Epithelial cell of proximal tubule (primary cell): ENCODE measurements around the gene MSLN. TPM values are rescaled to one million over a fixed set of nuclear protein-coding genes. Genes with fewer than 3 reads are reported as not detected.
"Not testable (repeated sequence)": the region's sequence is repeated elsewhere in the genome, so short reads cannot be mapped to it uniquely, and the experiment has no call there.

Experiments used
- DNase-seq: peaks from one replicate; pipeline ENCODE4 v3.0.0-alpha.2; 2011; ENCODE audit warnings: low read depth
- H3K4me3 ChIP-seq: 2 replicates; pipeline ENCODE4 v1.5.1; 2011; ENCODE audit warnings: low read depth, mild to moderate bottlenecking, low read length
- total RNA-seq: library from RNA; depleted of rRNA; stranded (reverse); fragments of >200 nt; gene quantifications from 2 replicates; pipeline ENCODE4 v1.2.3, GENCODE V29; 2015
- TF ChIP-seq, protein P1 (sequence below): conservative IDR thresholded peaks from 2 replicates; pipeline ENCODE4 v1.5.1; 2012; ENCODE audit warnings: low read depth, mild to moderate bottlenecking, low read length

MSLN gene
- total RNA-seq, 1 donor from 2014 or later = 29.7 TPM

DNA sequence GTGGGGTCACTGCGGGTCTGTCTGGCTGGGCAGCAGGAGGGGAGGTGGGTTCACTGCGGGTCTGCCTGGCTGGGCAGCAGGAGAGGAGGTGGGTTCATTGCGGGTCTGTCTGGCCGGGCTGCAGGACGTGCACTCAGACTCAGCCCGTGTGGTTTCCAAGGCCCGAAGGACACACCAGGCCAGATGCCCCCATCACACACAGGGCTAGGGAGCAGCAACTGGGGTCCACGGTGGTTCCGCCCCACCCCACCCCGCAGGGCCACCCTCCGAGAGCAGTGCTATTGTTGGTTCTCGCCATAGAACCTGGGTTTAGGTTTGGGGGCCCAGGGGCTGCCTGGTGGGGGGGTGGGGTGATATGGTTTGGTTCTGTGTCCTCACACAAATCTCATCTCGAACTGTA, 13.9 kb upstream of the MSLN start:
- H3K4me3 ChIP-seq = no peak overlapping the region
- TF ChIP-seq, protein P1, sequence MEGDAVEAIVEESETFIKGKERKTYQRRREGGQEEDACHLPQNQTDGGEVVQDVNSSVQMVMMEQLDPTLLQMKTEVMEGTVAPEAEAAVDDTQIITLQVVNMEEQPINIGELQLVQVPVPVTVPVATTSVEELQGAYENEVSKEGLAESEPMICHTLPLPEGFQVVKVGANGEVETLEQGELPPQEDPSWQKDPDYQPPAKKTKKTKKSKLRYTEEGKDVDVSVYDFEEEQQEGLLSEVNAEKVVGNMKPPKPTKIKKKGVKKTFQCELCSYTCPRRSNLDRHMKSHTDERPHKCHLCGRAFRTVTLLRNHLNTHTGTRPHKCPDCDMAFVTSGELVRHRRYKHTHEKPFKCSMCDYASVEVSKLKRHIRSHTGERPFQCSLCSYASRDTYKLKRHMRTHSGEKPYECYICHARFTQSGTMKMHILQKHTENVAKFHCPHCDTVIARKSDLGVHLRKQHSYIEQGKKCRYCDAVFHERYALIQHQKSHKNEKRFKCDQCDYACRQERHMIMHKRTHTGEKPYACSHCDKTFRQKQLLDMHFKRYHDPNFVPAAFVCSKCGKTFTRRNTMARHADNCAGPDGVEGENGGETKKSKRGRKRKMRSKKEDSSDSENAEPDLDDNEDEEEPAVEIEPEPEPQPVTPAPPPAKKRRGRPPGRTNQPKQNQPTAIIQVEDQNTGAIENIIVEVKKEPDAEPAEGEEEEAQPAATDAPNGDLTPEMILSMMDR = no peak
- no peak for DNase-seq

DNA sequence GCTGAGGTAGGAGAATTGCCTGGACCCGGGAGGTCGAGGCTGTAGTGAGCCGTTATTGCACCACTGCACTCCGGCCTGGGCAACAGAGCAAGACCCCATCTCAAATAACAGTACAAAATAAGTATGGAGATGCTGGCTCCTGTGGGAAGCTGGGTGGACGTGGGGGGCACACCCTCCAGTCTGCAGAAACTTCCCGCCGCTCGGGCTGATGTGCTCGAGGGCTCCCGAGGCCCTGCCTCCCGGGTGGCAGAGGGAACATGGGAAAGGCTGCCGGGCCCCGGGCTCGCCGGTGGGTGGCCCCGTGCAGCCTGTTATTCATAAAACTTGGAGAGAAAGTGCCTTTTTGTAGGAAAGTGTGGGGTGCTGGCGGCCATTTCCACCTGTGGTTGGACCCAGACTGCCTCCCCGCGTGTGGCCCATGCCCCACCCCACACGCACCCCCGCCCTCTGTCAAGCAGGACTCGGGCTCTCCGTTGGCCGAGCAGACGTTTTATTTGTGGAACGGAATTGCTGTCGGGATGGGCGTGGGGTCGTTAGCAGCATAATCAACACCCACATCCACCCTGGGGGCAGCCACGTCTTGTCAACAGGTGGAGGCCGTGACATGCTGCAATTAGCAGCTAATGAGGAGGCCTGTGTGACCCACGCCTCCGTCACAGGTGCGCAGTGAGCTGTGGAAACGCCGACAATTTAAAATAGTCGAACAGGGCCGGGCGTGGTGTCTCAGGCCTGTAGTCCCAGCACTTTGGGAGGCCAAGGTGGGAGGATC, 12.4 kb upstream of the MSLN start:
- H3K4me3 ChIP-seq = no peak overlapping the region
- no peak for DNase-seq
- TF ChIP-seq, protein P1 = no peak

DNA sequence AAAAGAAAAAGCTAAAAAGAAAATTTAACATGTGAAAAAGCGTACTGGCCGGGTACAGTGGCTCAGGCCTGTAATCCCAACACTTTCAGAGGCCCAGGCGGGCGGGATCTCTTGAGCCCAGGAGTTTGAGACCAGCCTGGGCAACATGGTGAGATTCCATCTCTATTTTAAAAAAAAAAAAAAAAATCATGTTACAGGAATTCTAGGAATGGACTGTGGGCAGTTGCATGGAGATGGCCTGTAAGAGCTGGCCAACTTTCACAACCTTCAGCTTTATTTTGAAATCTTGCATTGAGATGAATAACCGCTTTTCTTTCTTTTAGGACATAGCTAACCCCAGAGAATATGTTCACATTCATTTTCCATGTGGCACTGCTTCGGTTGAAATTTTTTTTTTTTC, 11.5 kb upstream of the MSLN start:
- DNase-seq = no peak
- H3K4me3 ChIP-seq = no peak overlapping the region
- TF ChIP-seq, protein P1 = no peak

DNA sequence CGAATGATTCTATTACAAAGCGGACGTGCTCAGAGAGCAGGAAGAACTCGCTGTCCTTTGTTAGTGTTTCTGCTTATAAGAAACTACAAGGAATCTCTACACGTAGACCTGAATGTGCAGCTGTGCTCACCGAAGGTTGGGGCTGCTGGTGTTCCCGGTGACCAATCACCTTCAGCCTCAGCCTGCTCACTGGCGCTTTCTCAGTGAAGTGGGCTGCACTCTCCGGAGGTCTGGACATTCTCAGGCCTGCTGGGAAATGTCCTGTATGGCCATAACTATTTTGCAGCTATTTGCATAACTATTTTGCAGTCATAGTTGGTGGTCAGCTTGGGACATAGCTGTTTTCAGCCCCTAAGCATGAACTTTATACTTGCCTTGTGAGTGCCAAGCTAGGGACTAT, 10.0 kb upstream of the MSLN start:
- TF ChIP-seq, protein P1 = no peak
- no peak for DNase-seq
- no peak overlapping the region for H3K4me3 ChIP-seq

DNA sequence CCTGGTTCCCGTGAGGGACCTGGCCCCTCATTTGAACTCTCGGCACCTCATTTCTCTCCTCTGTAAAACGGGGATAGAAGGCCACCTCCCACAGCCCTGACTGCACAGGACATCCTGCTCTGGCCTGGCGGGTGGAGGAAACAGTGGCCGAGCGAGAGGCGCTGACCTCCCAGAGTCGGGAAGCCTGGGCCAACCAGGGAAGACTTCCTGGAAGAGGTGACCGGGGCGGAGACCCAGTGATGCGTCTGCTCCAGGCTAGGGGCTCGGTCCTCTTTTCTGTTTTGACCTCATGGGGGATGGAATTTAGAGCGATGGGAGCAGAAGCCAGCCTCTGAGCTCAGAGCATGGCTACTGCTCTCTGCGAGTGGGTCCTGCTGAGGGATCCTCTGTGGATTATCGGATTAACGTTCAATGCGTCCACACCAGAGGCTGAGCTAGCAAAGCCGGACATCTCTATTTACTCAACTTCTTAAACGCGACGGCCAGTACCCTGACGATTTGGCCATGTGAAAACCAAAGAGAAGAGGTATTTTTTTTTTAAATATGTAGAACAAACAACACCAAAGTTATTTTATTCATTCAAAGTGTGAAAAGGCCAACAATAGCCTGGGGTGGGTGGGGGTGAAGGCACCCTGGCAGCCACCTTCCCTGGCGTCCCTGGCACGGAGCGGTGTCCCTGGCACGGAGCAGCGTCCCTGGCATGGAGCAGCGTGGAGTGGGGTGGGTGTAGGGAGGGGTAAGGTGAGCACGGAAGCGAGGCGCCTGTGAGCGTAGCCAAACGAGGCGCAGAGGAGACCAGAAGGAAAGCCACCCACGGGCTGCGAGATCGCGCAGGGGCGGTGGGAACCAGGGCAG, 9.2 kb upstream of the MSLN start:
- TF ChIP-seq, protein P1 = no peak
- DNase-seq = no peak
- H3K4me3 ChIP-seq = no peak overlapping the region

DNA sequence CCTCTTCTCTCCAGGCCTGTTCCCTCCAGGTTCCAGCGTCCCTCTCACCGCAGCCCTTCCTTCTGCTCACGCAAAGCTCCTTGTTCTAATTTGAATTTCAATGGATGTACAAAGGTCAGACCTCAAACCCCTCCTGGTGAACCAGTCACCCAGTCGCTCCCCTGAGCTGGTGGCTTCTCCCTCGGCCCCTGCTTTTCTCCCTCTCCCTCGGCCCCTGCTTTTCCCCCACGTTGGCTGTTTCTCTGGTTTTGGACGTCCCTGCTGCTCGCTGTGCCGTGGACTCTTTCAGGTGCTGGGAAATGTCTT, 8.6 kb upstream of the MSLN start:
- no peak for DNase-seq
- TF ChIP-seq, protein P1 = no peak
- H3K4me3 ChIP-seq = no peak overlapping the region

DNA sequence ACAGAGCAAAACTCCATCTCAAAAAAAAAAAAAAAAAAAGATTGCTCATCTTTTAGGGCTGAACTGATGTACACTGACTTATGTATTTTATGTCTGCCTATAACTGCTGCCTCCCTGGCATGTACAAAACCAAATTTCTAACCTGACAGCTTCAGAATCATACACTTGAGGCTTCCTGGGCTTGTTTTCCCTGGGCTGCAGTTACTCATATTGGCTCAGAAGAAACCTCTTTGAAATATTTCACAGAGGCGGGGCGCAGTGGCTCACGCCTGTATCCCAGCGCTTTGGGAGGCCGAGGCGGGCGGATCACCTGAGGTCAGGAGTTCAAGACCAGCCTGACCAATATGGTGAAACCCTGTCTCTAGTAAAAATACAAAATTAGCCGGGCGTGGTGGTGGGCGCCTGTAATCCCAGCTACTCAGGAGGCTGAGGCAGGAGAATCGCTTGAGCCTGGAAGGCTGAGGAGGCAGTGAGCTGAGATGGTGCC, 6.4 kb upstream of the MSLN start:
- not testable (repeated sequence) for H3K4me3 ChIP-seq, DNase-seq
